ENCODE data around the gene CLEC9A. TPM values are rescaled to one million over a fixed set of nuclear protein-coding genes. Genes with fewer than 3 reads are reported as not detected.

CLEC9A gene
- total RNA-seq, 4 donors from 2014 or later: not detected

- no peaks in the 10 kb centered on the region for H3K27me3 ChIP-seq
- H3K9me3 ChIP-seq: no peaks in the 10 kb centered on the region
- no peak overlapping the region for H3K27ac ChIP-seq
- TF ChIP-seq, protein P1, sequence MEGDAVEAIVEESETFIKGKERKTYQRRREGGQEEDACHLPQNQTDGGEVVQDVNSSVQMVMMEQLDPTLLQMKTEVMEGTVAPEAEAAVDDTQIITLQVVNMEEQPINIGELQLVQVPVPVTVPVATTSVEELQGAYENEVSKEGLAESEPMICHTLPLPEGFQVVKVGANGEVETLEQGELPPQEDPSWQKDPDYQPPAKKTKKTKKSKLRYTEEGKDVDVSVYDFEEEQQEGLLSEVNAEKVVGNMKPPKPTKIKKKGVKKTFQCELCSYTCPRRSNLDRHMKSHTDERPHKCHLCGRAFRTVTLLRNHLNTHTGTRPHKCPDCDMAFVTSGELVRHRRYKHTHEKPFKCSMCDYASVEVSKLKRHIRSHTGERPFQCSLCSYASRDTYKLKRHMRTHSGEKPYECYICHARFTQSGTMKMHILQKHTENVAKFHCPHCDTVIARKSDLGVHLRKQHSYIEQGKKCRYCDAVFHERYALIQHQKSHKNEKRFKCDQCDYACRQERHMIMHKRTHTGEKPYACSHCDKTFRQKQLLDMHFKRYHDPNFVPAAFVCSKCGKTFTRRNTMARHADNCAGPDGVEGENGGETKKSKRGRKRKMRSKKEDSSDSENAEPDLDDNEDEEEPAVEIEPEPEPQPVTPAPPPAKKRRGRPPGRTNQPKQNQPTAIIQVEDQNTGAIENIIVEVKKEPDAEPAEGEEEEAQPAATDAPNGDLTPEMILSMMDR (IDR thresholded peaks at IDR 0.05): no peak
- TF ChIP-seq POLR2AphosphoS5 (IDR thresholded peaks at IDR 0.05) (no peak), EP300 (IDR thresholded peaks at IDR 0.05) (no peak), POLR2A (IDR thresholded peaks at IDR 0.05) (no peak)
- H3K36me3 ChIP-seq: no peaks in the 10 kb centered on the region
- no peak for ATAC-seq
- no peaks in the 10 kb centered on the region for H3K4me1 ChIP-seq
- H3K4me3 ChIP-seq: no peak overlapping the region
Observed at GRCh38 chr12:10075451-10075850, 45.0 kb downstream of the CLEC9A start.

DNA sequence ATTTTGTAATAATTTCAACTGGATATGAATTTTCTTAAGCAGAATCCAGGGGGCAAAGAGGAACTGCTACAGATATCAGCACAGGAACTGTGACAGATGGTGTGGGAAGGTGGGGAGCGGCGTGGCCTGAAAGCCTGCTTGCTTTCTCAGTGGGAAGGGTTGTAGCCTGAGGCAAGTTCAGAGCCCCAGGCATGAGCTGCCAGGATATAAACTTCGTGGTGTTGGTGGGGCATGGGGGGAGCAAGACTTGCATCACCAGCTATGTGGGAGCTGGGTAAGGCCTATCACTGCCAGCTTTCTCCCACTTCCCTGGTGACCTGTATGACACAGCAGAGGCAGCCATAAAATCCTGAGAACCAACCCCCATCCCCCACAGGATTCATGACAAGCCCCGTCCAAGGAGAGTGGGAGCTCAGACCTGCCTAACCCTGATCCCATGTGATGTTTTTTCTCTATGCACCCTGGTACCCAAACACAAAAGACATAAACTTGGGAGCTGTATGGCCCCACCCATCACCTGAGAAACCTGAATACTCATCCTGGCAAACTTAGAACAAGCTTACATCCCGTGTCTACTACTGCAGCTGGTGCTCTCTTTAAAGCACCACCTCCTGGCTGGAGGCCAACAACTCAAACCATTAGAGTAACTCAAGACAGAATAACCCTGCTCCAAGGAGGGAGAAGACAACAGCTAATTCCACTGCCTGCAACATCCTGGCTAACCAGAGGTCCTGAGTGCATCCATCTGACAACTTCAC is 51.8 kb downstream of the CLEC9A start:
- WGBS, 2 donors (ENCODE audit: low coverage in 1 of 2): 82% methylated on average over 4 of the region's 5 CpGs; no CpG with 5 or more reads in 1 of the 2 donors
- no peaks in the 10 kb centered on the region for H3K36me3 ChIP-seq
- H3K27me3 ChIP-seq: no peaks in the 10 kb centered on the region
- TF ChIP-seq, protein P1 (IDR thresholded peaks at IDR 0.05): no peak
- TF ChIP-seq POLR2AphosphoS5 (IDR thresholded peaks at IDR 0.05): no peak
- no peak for TF ChIP-seq POLR2A (IDR thresholded peaks at IDR 0.05)
- TF ChIP-seq EP300 (IDR thresholded peaks at IDR 0.05): no peak
- ATAC-seq: no peak
- H3K4me1 ChIP-seq: no peaks in the 10 kb centered on the region
- H3K27ac ChIP-seq: no peak overlapping the region
- no peaks in the 10 kb centered on the region for H3K9me3 ChIP-seq
- no peak overlapping the region for H3K4me3 ChIP-seq

DNA sequence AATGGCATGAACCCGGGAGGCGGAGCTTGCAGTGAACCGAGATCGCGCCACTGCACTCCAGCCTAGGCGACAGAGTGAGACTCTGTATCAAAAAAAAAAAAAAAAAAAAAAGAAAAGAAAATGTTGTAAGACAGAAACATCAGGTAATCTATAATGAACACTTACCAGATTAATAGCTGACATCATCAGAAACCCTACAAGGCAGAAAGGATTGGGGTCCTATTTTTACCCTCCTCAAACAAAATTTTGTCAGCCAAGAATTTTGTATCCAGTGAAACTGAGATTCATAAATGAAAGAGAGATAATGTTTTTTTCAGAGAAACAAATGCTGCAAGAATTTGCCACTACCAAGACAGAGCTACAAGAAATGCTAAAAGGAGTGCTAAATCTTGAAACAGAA is 54.3 kb downstream of the CLEC9A start:
- no peak for ATAC-seq
- no peaks in the 10 kb centered on the region for H3K4me1 ChIP-seq
- no peak overlapping the region for H3K4me3 ChIP-seq
- H3K36me3 ChIP-seq: no peaks in the 10 kb centered on the region
- no peaks in the 10 kb centered on the region for H3K9me3 ChIP-seq
- TF ChIP-seq EP300 (IDR thresholded peaks at IDR 0.05): no peak
- no peak for TF ChIP-seq POLR2A (IDR thresholded peaks at IDR 0.05)
- no peak for TF ChIP-seq POLR2AphosphoS5 (IDR thresholded peaks at IDR 0.05)
- TF ChIP-seq, protein P1 (IDR thresholded peaks at IDR 0.05): no peak
- H3K27me3 ChIP-seq: no peaks in the 10 kb centered on the region
- WGBS, 2 donors (ENCODE audit: low coverage in 1 of 2): 67% methylated on average over 3 of the region's 6 CpGs; no CpG with 5 or more reads in 1 of the 2 donors
- H3K27ac ChIP-seq: no peak overlapping the region

DNA sequence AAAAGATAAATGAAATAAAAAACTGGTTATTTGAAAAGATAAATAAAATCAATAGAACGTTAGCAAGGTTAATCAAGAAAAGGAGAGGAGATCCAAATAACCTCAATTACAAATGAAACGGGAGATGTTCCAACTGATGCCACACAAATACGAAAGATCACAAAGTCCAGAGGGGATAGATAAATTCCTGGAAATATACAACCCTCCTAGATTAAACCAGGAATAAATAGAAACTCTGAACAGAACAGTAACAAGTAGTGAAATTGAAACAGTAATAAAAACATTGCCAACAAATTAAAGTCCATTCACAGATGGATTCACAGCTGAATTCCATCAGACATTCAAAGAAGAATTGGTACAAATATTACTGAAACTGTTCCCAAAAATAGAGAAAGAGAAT is 55.9 kb downstream of the CLEC9A start:
- Histone ChIP-seq H3K36me3 (no peaks in the 10 kb centered on the region), H3K4me1 (no peaks in the 10 kb centered on the region), H3K27ac (no peak overlapping the region), H3K27me3 (no peaks in the 10 kb centered on the region), H3K4me3 (no peak overlapping the region), H3K9me3 (no peaks in the 10 kb centered on the region)
- no peak for ATAC-seq
- TF ChIP-seq POLR2A (IDR thresholded peaks at IDR 0.05): no peak
- no peak for TF ChIP-seq POLR2AphosphoS5 (IDR thresholded peaks at IDR 0.05)
- no peak for TF ChIP-seq EP300 (IDR thresholded peaks at IDR 0.05)
- TF ChIP-seq, protein P1 (IDR thresholded peaks at IDR 0.05): no peak
- 72% methylated on average over 3 of the region's 3 CpGs; no CpG with 5 or more reads in 1 of the 2 donors for WGBS, 2 donors (ENCODE audit: low coverage in 1 of 2)

- no peaks in the 10 kb centered on the region for H3K36me3 ChIP-seq
- no peak for ATAC-seq
- no peak overlapping the region for H3K4me3 ChIP-seq
- no peak overlapping the region for H3K27ac ChIP-seq
- H3K4me1 ChIP-seq: no peaks in the 10 kb centered on the region
- TF ChIP-seq POLR2AphosphoS5 (IDR thresholded peaks at IDR 0.05) (no peak), EP300 (IDR thresholded peaks at IDR 0.05) (no peak), POLR2A (IDR thresholded peaks at IDR 0.05) (no peak)
- TF ChIP-seq, protein P1 (IDR thresholded peaks at IDR 0.05): no peak
- no peaks in the 10 kb centered on the region for H3K27me3 ChIP-seq
- H3K9me3 ChIP-seq: no peaks in the 10 kb centered on the region
Observed at GRCh38 chr12:10088031-10088430, 57.5 kb downstream of the CLEC9A start.

Data from gastroesophageal sphincter (tissue), 4 donors.